B cell (primary cell): ENCODE data around the gene SYNPO.

Experiments used
- CTCF ChIP-seq: fragments of 200-600 bp; IDR thresholded peaks from one replicate; pipeline ENCODE4 v1.8.0; 2022; ENCODE audit warnings: antibody characterized with exemption, mild to moderate bottlenecking
- EZH2 ChIP-seq: IDR thresholded peaks from 2 replicates; pipeline ENCODE4 v1.6.1; 2012; ENCODE audit warnings: borderline replicate concordance, low read depth, mild to moderate bottlenecking, moderate library complexity, low read length; ENCODE audit not compliant: insufficient read depth, poor library complexity, severe bottlenecking

GRCh38 chr5:150608991-150609390 lies 31.5 kb upstream of the SYNPO start:
- no peak for TF ChIP-seq EZH2
- TF ChIP-seq CTCF, result no peak
